SK-N-SH (cell line): ENCODE results near the gene GTF3C1. TPM values are rescaled to one million over a fixed set of nuclear protein-coding genes. Genes with fewer than 3 reads are reported as not detected.

Source experiments
- CTCF ChIA-PET: fragments of 300-600, 350-600 bp; formaldehyde crosslinking; extraction: SDS; loops from one replicate; lab custom pipeline; 2021; lab: Yijun Ruan, JAX
- POLR2A ChIA-PET: fragments of 350-600 bp; sonication (Branson Sonifier 250); formaldehyde crosslinking; extraction: SDS; loops from one replicate; lab custom pipeline; 2020; ENCODE audit warnings: antibody characterized with exemption, inconsistent platforms; lab: Yijun Ruan, JAX
- DNase-seq: peaks from one replicate; pipeline ENCODE4 v3.0.0; 2012
- H2AFZ ChIP-seq: fragments of 200-600 bp; sonication (generic); 2 replicates; pipeline ENCODE4 v1.8.1; 2016; ENCODE audit warnings: antibody characterized with exemption, mild to moderate bottlenecking, low read depth
- H3F3A ChIP-seq: fragments of 200-600 bp; sonication (generic); replicated peaks from 2 replicates; pipeline ENCODE3; 2016; ENCODE audit warnings: antibody characterized with exemption, mild to moderate bottlenecking; ENCODE audit not compliant: insufficient read depth
- H3K27ac ChIP-seq, 2 experiments: fragments of 200-500 bp in 1 of 2; fragments of 200-600 bp in 1 of 2; sonication (Bioruptor generic) in 1 of 2; sonication (generic), shearing (Covaris generic) in 1 of 2; 2 replicates each; pipeline versions ENCODE4 v1.5.1 to v1.6.1; 2014 to 2016; ENCODE audit warnings: low read depth in 2 of 2, inconsistent platforms in 1 of 2, low read length in 1 of 2, mild to moderate bottlenecking in 1 of 2, mixed read lengths in 1 of 2
- H3K27me3 ChIP-seq: fragments of 200-600 bp; sonication (generic), shearing (Covaris generic); 2 replicates; pipeline ENCODE4 v1.6.1; 2016; ENCODE audit warnings: mixed run types; ENCODE audit not compliant: insufficient read depth
- H3K36me3 ChIP-seq, 2 experiments: fragments of 200-500 bp in 1 of 2; fragments of 200-600 bp in 1 of 2; sonication (Bioruptor generic) in 1 of 2; sonication (generic) in 1 of 2; replicated peaks in 1 of 2; 2 replicates each; pipeline versions ENCODE3 to v1.5.1; 2014 to 2016; ENCODE audit warnings: low read length in 1 of 2, mild to moderate bottlenecking in 1 of 2; ENCODE audit not compliant: insufficient read depth in 2 of 2, control insufficient read depth in 1 of 2
- H3K4me1 ChIP-seq, 2 experiments: fragments of 200-500 bp in 1 of 2; fragments of 200-600 bp in 1 of 2; sonication (Bioruptor generic) in 1 of 2; sonication (generic), shearing (Covaris generic) in 1 of 2; 2 replicates each; pipeline versions ENCODE4 v1.5.1 to v1.6.1; 2014 to 2016; ENCODE audit warnings: low read depth in 1 of 2, low read length in 1 of 2, mixed run types in 1 of 2; ENCODE audit not compliant: insufficient read depth in 2 of 2, control insufficient read depth in 1 of 2
- H3K4me2 ChIP-seq: fragments of 200-600 bp; sonication (generic), shearing (Covaris generic); 2 replicates; pipeline ENCODE4 v1.6.1; 2017; ENCODE audit warnings: mixed run types
- H3K4me3 ChIP-seq, 2 experiments: fragments of 200-500 bp in 1 of 2; fragments of 200-600 bp in 1 of 2; sonication (Bioruptor generic) in 1 of 2; sonication (generic), shearing (Covaris generic) in 1 of 2; 2 replicates each; pipeline versions ENCODE4 v1.5.1 to v1.8.1; 2014 to 2016; ENCODE audit warnings: low read depth in 2 of 2, inconsistent platforms in 1 of 2, low read length in 1 of 2, mild to moderate bottlenecking in 1 of 2, mixed read lengths in 1 of 2, moderate library complexity in 1 of 2
- H3K79me2 ChIP-seq: fragments of 200-600 bp; sonication (generic); 2 replicates; pipeline ENCODE4 v1.8.1; 2017; ENCODE audit warnings: mild to moderate bottlenecking; ENCODE audit not compliant: insufficient read depth
- H3K9ac ChIP-seq: fragments of 200-600 bp; sonication (generic); 2 replicates; pipeline ENCODE4 v1.6.1; 2017; ENCODE audit warnings: mixed run types
- H3K9me2 ChIP-seq: fragments of 200-600 bp; sonication (generic); 2 replicates; pipeline ENCODE4 v1.6.1; 2017; ENCODE audit warnings: mixed run types
- H3K9me3 ChIP-seq: fragments of 200-600 bp; sonication (generic); 2 replicates; pipeline ENCODE4 v1.6.1; 2017; ENCODE audit warnings: mixed run types, mild to moderate bottlenecking, moderate library complexity
- H4K20me1 ChIP-seq: fragments of 200-600 bp; sonication (generic); 2 replicates; pipeline ENCODE4 v1.6.1; 2017; ENCODE audit warnings: mild to moderate bottlenecking, mixed run types; ENCODE audit not compliant: insufficient read depth
- CHD2 ChIP-seq: fragments of 150-350 bp; IDR thresholded peaks from 2 replicates; pipeline ENCODE4 v1.6.1; 2018; ENCODE audit warnings: low read length; ENCODE audit not compliant: partially characterized antibody
- CTCF ChIP-seq: fragments of 200-600 bp; sonication (generic); IDR thresholded peaks from 2 replicates; pipeline ENCODE4 v1.6.1; 2017; ENCODE audit warnings: antibody characterized with exemption, mild to moderate bottlenecking, moderate library complexity
- ELF1 ChIP-seq: IDR thresholded peaks from 2 replicates; pipeline ENCODE4 v1.4.0; 2012
- EZH2phosphoT487 ChIP-seq: fragments of 200-600 bp; sonication (generic); IDR thresholded peaks from 2 replicates; pipeline ENCODE4 v1.6.1; 2017; ENCODE audit warnings: low read depth, mixed run types, mild to moderate bottlenecking, antibody characterized with exemption, moderate library complexity, borderline replicate concordance
- FOSL2 ChIP-seq: IDR thresholded peaks from 2 replicates; pipeline ENCODE4 v1.4.0; 2012; ENCODE audit warnings: low read depth, mild to moderate bottlenecking, moderate library complexity, borderline replicate concordance
- JUND ChIP-seq: IDR thresholded peaks from 2 replicates; pipeline ENCODE4 v1.4.0; 2012
- MEF2A ChIP-seq: IDR thresholded peaks from 2 replicates; pipeline ENCODE4 v1.4.0; 2012; ENCODE audit warnings: low read depth, borderline replicate concordance
- MXI1 ChIP-seq: IDR thresholded peaks from 2 replicates; pipeline ENCODE4 v1.6.1; 2012; ENCODE audit warnings: mild to moderate bottlenecking, low read depth, low read length, improper control_type of control experiment
- RAD21 ChIP-seq: IDR thresholded peaks from 2 replicates; pipeline ENCODE4 v1.6.1; 2012; ENCODE audit warnings: mild to moderate bottlenecking, low read length
- REST ChIP-seq: IDR thresholded peaks from 2 replicates; pipeline ENCODE4 v1.6.1; 2012; ENCODE audit warnings: mild to moderate bottlenecking, low read depth, low read length, moderate library complexity
- RFX5 ChIP-seq: IDR thresholded peaks from 2 replicates; pipeline ENCODE4 v1.6.1; 2012; ENCODE audit warnings: mild to moderate bottlenecking, improper control_type of control experiment, low read length
- RXRA ChIP-seq: IDR thresholded peaks from 2 replicates; pipeline ENCODE4 v1.4.0; 2012; ENCODE audit warnings: low read depth, mild to moderate bottlenecking, borderline replicate concordance
- SIN3A ChIP-seq: IDR thresholded peaks from 2 replicates; pipeline ENCODE4 v1.6.1; 2012; ENCODE audit warnings: low read depth, mild to moderate bottlenecking, low read length, moderate library complexity, borderline replicate concordance
- TCF12 ChIP-seq: IDR thresholded peaks from 2 replicates; pipeline ENCODE4 v1.4.0; 2012
- TEAD4 ChIP-seq: IDR thresholded peaks from 2 replicates; pipeline ENCODE4 v1.4.0; 2012; ENCODE audit warnings: mild to moderate bottlenecking, borderline replicate concordance; ENCODE audit not compliant: insufficient read depth
- USF1 ChIP-seq: IDR thresholded peaks from 2 replicates; pipeline ENCODE4 v1.4.0; 2012; ENCODE audit warnings: low read depth, borderline replicate concordance
- YY1 ChIP-seq: IDR thresholded peaks from 2 replicates; pipeline ENCODE4 v1.4.0; 2012; ENCODE audit warnings: low read depth, mild to moderate bottlenecking
- WGBS: methylation state at CpG from one replicate; pipeline ENCODE4 v1.1.6; 2017; ENCODE audit warnings: low lambda C conversion rate; 5-methylcytosine and 5-hydroxymethylcytosine counted together
- polyA plus RNA-seq, 3 experiments: library from polyadenylated mRNA; depleted of rRNA; stranded (reverse); fragments of >200 nt; gene quantifications; 2 replicates each; pipeline ENCODE4 v1.2.3, GENCODE V29; 2012
- TF ChIP-seq, protein P1 (sequence below): IDR thresholded peaks from 2 replicates; pipeline ENCODE4 v1.4.0; 2012; ENCODE audit warnings: low read depth

The GTF3C1 gene
- polyA plus RNA-seq, 1 of the 3 experiments (the other 2 are of a cell fraction) = 47.2 TPM

DNA sequence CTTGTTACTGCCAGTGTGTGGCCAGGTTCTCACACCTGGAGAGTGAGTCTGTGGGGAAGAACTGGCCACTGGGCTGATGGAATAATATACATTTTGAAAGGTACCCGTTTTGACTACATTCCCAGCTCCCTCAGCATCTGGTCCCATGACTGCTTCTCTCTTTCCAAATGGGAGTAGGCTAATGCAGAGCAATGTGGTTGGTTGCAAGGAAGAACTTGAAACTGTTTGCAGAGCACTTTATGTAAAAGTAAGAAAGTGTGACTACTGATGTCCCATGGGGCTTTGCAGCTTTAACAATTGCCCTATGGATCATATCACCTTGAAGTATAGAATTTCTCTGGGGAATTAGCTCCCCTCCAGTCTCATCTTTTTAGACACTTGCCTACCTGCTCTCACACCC, 9.2 kb upstream of the GTF3C1 start:
- H3K9me2 ChIP-seq = no peaks in the 10 kb centered on the region
- no peaks in the 10 kb centered on the region for H3K36me3 ChIP-seq
- H3K27ac ChIP-seq = no peak overlapping the region
- no peak overlapping the region for H2AFZ ChIP-seq
- DNase-seq = no peak
- CTCF ChIA-PET = no interaction called here
- H3K4me3 ChIP-seq = no peak overlapping the region
- peaks cover 55% of the 10 kb centered on the region for H3K79me2 ChIP-seq
- H3F3A ChIP-seq = peaks cover 3% of the 10 kb centered on the region
- no peak overlapping the region for H3K9ac ChIP-seq
- POLR2A ChIA-PET = no interaction called here
- H3K9me3 ChIP-seq = no peaks in the 10 kb centered on the region
- H3K4me2 ChIP-seq = no peak overlapping the region
- WGBS = 100% methylated on average over 1 of the region's 1 CpG
- H3K27me3 ChIP-seq = no peaks in the 10 kb centered on the region
- H4K20me1 ChIP-seq = no peaks in the 10 kb centered on the region; the same call in 1 of the 2 replicates
- no peaks in the 10 kb centered on the region; a peak in 1 of 4 replicates for H3K4me1 ChIP-seq
- no peak for TF ChIP-seq ELF1
- TF ChIP-seq CTCF = no peak
- TF ChIP-seq RXRA = no peak
- no peak for TF ChIP-seq JUND
- TF ChIP-seq, protein P1, sequence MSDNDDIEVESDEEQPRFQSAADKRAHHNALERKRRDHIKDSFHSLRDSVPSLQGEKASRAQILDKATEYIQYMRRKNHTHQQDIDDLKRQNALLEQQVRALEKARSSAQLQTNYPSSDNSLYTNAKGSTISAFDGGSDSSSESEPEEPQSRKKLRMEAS = no peak

GRCh38 chr16:27558434-27558833, 8.7 kb upstream of the GTF3C1 start:
- Histone ChIP-seq H3K27ac (no peak overlapping the region), H3K36me3 (no peaks in the 10 kb centered on the region), H3K9ac (no peak overlapping the region), H3K27me3 (no peaks in the 10 kb centered on the region), H2AFZ (no peak overlapping the region), H3K79me2 (peaks cover 56% of the 10 kb centered on the region), H3F3A (peaks cover 3% of the 10 kb centered on the region), H3K4me2 (no peak overlapping the region), H3K9me2 (no peaks in the 10 kb centered on the region), H4K20me1 (no peaks in the 10 kb centered on the region; the same call in 1 of the 2 replicates), H3K4me1 (no peaks in the 10 kb centered on the region; a peak in 1 of 4 replicates), H3K4me3 (no peak overlapping the region), H3K9me3 (no peaks in the 10 kb centered on the region)
- ChIA-PET POLR2A (no interaction called here), CTCF (no interaction called here)
- DNase-seq = no peak
- 93% methylated on average over 3 of the region's 3 CpGs for WGBS
- TF ChIP-seq MXI1 = no peak
- TF ChIP-seq FOSL2 = no peak
- TF ChIP-seq SIN3A = no peak
- TF ChIP-seq USF1 = no peak
- no peak for TF ChIP-seq CTCF
- TF ChIP-seq JUND = no peak
- TF ChIP-seq ELF1 = no peak
- no peak for TF ChIP-seq MEF2A
- no peak for TF ChIP-seq CHD2
- no peak for TF ChIP-seq EZH2phosphoT487
- TF ChIP-seq, protein P1 = no peak
- no peak for TF ChIP-seq RXRA
- no peak for TF ChIP-seq RAD21
- TF ChIP-seq YY1 = no peak
- TF ChIP-seq REST = no peak
- TF ChIP-seq TCF12 = no peak
- TF ChIP-seq RFX5 = no peak
- no peak for TF ChIP-seq TEAD4
